AG09319 (cell line): ENCODE results near the gene CAPZA1.

Experiments
- DNase-seq: peaks from one replicate; pipeline ENCODE4 v3.0.0-alpha.2; 2010; ENCODE audit warnings: low read depth; ENCODE audit errors: extremely low read depth
- CTCF ChIP-seq: IDR thresholded peaks from 2 replicates; pipeline ENCODE4 v1.5.1; 2011; ENCODE audit warnings: low read depth, mild to moderate bottlenecking, inconsistent platforms, low read length, moderate library complexity

Gene CAPZA1

GRCh38 chr1:112696578-112697314, 77.1 kb downstream of the CAPZA1 start:
- TF ChIP-seq CTCF: no peak
- DNase-seq: no peak

- no peak for DNase-seq
- no peak for TF ChIP-seq CTCF
Measured at GRCh38 chr1:112697781-112698201, 78.2 kb downstream of the CAPZA1 start.

GRCh38 chr1:112698366-112699310, 79.0 kb downstream of the CAPZA1 start:
- no peak for TF ChIP-seq CTCF
- no peak for DNase-seq

GRCh38 chr1:112699425-112700144, 80.0 kb downstream of the CAPZA1 start:
- TF ChIP-seq CTCF: no peak
- DNase-seq: no peak

- no peak for TF ChIP-seq CTCF
- DNase-seq: peak; percentile 80
Measured at GRCh38 chr1:112700290-112701226, 80.9 kb downstream of the CAPZA1 start.

- no peak for DNase-seq
Measured at GRCh38 chr1:112701227-112702066, 81.8 kb downstream of the CAPZA1 start.

More at GRCh38 chr1:112701227-112702066, 81.8 kb downstream of the CAPZA1 start:
- TF ChIP-seq CTCF: no peak
